Testis (tissue), 2 donors: Measurements from ENCODE around the gene CORO1C.
"Not testable (repeated sequence)": the region's sequence is repeated elsewhere in the genome, so short reads cannot be mapped to it uniquely, and the experiment has no call there.

ENCODE experiments used
- CTCF ChIP-seq, 3 experiments: fragments of 450-650 bp in 2 of 3; fragments of 200-600 bp in 1 of 3; sonication (generic) in 1 of 3; IDR thresholded peaks; one replicate each; pipeline ENCODE4 v1.5.1; 2016 to 2019; ENCODE audit warnings: antibody characterized with exemption in 3 of 3, mild to moderate bottlenecking in 2 of 3, moderate library complexity in 1 of 3
- POLR2A ChIP-seq: fragments of 450-650 bp; IDR thresholded peaks from one replicate; pipeline ENCODE4 v1.6.1; 2017; ENCODE audit warnings: antibody characterized with exemption, mild to moderate bottlenecking, moderate library complexity

- not testable (repeated sequence) for TF ChIP-seq CTCF (IDR thresholded peaks at IDR 0.05); POLR2A
Measured at GRCh38 chr12:108733230-108733531, 1.9 kb upstream of the CORO1C start.
